ENCODE data around the gene ARHGAP40. TPM values are rescaled to one million over a fixed set of nuclear protein-coding genes. Genes with fewer than 3 reads are reported as not detected.

ARHGAP40 gene
- total and polyA plus RNA-seq, 2 of the 8 experiments (the other 6 are each of a cell fraction or from before 2014, with no cell fraction given) = 0.74 to 1.4 TPM

DNA sequence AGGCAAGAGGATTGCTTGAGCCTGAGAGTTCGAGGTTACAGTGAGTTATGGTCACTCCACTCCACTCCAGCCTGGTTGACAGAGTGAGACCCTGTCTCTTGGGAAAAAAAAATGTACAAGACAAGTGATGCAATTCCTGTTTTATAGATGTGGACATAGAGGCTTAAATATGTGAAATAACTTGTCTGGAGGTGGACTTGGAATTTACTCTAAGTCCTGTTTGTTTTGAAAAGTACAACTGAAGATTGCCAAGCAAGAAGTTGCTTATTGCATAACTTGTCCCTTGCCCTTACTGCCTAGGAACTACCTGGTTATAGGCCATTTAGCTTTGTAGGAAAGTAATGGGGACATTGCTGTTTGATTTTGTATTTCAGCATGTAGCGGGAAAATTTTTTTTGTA, 46.6 kb upstream of the ARHGAP40 start:
- H4K8ac ChIP-seq (ENCODE audit: extremely low read depth, insufficient read depth, low read length) = no peak overlapping the region
- H2BK120ac ChIP-seq (replicated peaks; ENCODE audit: low read depth, low read length) = no peak overlapping the region
- H3K56ac ChIP-seq (replicated peaks; ENCODE audit: insufficient read length, low read depth, low read length) = no peak overlapping the region
- H3K4me1 ChIP-seq (replicated peaks in 1 of 4; ENCODE audit: control insufficient read depth in 3 of 4, insufficient read depth in 4 of 4, low read length in 3 of 4) = no peaks in the 10 kb centered on the region
- no peak overlapping the region for H3K4ac ChIP-seq (replicated peaks; ENCODE audit: insufficient read length, low read depth, low read length)
- ChIA-PET CTCF (ENCODE audit: partially characterized antibody) (interaction anchor here (0.6 to 1.7 kb wide), 3 partner anchors 12 to 23 kb away, joined by 3 to 4 read pairs (median 3); no protein-coding TSS in a partner anchor), POLR2A (ENCODE audit: partially characterized antibody) (interaction anchor here (0.8 kb wide), 1 partner anchor 9 kb away, joined by 4 read pairs; no protein-coding TSS in a partner anchor)
- H3K9me3 ChIP-seq (ENCODE audit: insufficient read depth in 2 of 2, low read depth in 1 of 2, low read length in 1 of 2) = no peaks in the 10 kb centered on the region
- DNase-seq (ENCODE audit: low read depth in 1 of 2, low spot score in 2 of 2) (no peak), FAIRE-seq (no peak)
- H3K36me3 ChIP-seq (ENCODE audit: control insufficient read depth in 2 of 4, insufficient read depth in 4 of 4, low read length in 3 of 4) = peaks cover 2 to 38% (median 24%) of the 10 kb centered on the region in 4 experiments; a peak in 7 of 8 replicates
- H2BK15ac ChIP-seq (ENCODE audit: low read length) = no peak overlapping the region
- no peak overlapping the region for H4K91ac ChIP-seq (replicated peaks; ENCODE audit: insufficient read length, low read length)
- no peak overlapping the region for H2BK12ac ChIP-seq (ENCODE audit: low read depth, low read length)
- no peak for TF ChIP-seq SAP30 (IDR thresholded peaks at IDR 0.05; ENCODE audit: insufficient read depth, insufficient replicate concordance, low read length)
- no peak for TF ChIP-seq CBX5 (IDR thresholded peaks at IDR 0.05; ENCODE audit: low read depth, low read length)
- no peak for TF ChIP-seq MAFK (IDR thresholded peaks at IDR 0.05; ENCODE audit: low read depth, low read length)
- no peak for TF ChIP-seq KDM5A (IDR thresholded peaks at IDR 0.05; ENCODE audit: low read length)
- no peak for TF ChIP-seq BACH1 (IDR thresholded peaks at IDR 0.05; ENCODE audit: low read length)
- TF ChIP-seq CREB1 (IDR thresholded peaks at IDR 0.05) = no peak
- TF ChIP-seq POLR2AphosphoS5 (IDR thresholded peaks at IDR 0.05; ENCODE audit: low read depth, low read length) = no peak
- TF ChIP-seq, protein P1, sequence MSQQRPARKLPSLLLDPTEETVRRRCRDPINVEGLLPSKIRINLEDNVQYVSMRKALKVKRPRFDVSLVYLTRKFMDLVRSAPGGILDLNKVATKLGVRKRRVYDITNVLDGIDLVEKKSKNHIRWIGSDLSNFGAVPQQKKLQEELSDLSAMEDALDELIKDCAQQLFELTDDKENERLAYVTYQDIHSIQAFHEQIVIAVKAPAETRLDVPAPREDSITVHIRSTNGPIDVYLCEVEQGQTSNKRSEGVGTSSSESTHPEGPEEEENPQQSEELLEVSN (IDR thresholded peaks at IDR 0.05) = no peak
- TF ChIP-seq YY1 (IDR thresholded peaks at IDR 0.05; ENCODE audit: low read depth, low read length) = no peak
- TF ChIP-seq FOSL1 (IDR thresholded peaks at IDR 0.05; ENCODE audit: insufficient read depth, low read depth, low read length) = no peak
- H3K4me2 ChIP-seq (ENCODE audit: insufficient read depth in 1 of 2, low read depth in 2 of 2, low read length in 2 of 2) = no peak overlapping the region
- no peak overlapping the region for H3K4me3 ChIP-seq (ENCODE audit: extremely low read depth in 1 of 4, insufficient read depth in 2 of 4, low read depth in 3 of 4, low read length in 4 of 4)
- no peak overlapping the region for H3K18ac ChIP-seq (ENCODE audit: extremely low read depth, low read length)
- WGBS, 2 experiments (ENCODE audit: extremely low coverage in 1 of 2, insufficient coverage in 1 of 2, insufficient read length in 1 of 2, insufficient replicate concordance in 2 of 2, low coverage in 1 of 2, low lambda C conversion rate in 2 of 2, missing lambda C conversion rate in 1 of 2) = 87 to 100% methylated on average over 1 to 2 of the region's 2 CpGs
- H3K27ac ChIP-seq (ENCODE audit: low read depth, low read length) = no peak overlapping the region
- H2BK5ac ChIP-seq (ENCODE audit: low read depth, low read length) = no peak overlapping the region
- H3K9ac ChIP-seq (replicated peaks in 1 of 4; ENCODE audit: extremely low read depth in 1 of 4, low read depth in 3 of 4, low read length in 3 of 4) = no peak overlapping the region
- peaks cover 0 to 2% of the 10 kb centered on the region in 2 experiments for H4K20me1 ChIP-seq (replicated peaks in 1 of 2; ENCODE audit: control insufficient read depth in 1 of 2, insufficient read depth in 2 of 2, low read length in 2 of 2)
- H3K14ac ChIP-seq (ENCODE audit: insufficient read length) = no peak overlapping the region
- no peak overlapping the region for H2AK5ac ChIP-seq (ENCODE audit: low read depth, low read length)
- no peaks in the 10 kb centered on the region for H3K27me3 ChIP-seq (replicated peaks in 1 of 4; ENCODE audit: control insufficient read depth in 3 of 4, extremely low read depth in 1 of 4, insufficient read depth in 3 of 4, low read length in 3 of 4)
- H2BK20ac ChIP-seq (ENCODE audit: low read length) = no peak overlapping the region
- H2AFZ ChIP-seq (ENCODE audit: low read length) = no peak overlapping the region
- no peaks in the 10 kb centered on the region for H3K79me2 ChIP-seq (ENCODE audit: control insufficient read depth in 1 of 2, insufficient read depth in 2 of 2, low read length in 2 of 2)
- H3K79me1 ChIP-seq (ENCODE audit: low read depth, low read length) = no peaks in the 10 kb centered on the region
- no peak overlapping the region for H4K5ac ChIP-seq (ENCODE audit: insufficient read length, low read depth, low read length)
- H3K23ac ChIP-seq (ENCODE audit: insufficient read length) = no peak overlapping the region
- H3K23me2 ChIP-seq (ENCODE audit: low read depth, low read length) = no peaks in the 10 kb centered on the region

All from H1 (cell line).